ENCODE results near the gene CD72. TPM values are rescaled to one million over a fixed set of nuclear protein-coding genes. Genes with fewer than 3 reads are reported as not detected.

The CD72 gene
- total RNA-seq, 4 donors from 2014 or later = 1.2 to 5.6 (median 2.0) TPM

- peak in 1 of 2 donors; percentile 71 for DNase-seq (ENCODE audit: low spot score in 2 of 2)
- intact Hi-C loops (cut with DNase I; ENCODE audit: low total_unique reads) = no loop called here
- WGBS, 2 donors = 68 to 82% methylated on average over 9 of the region's 9 CpGs
- no peak for TF ChIP-seq CTCF (IDR thresholded peaks at IDR 0.05)
- TF ChIP-seq POLR2A (IDR thresholded peaks at IDR 0.05) = no peak
- H3K4me3 ChIP-seq (ENCODE audit: low read depth, poor library complexity, severe bottlenecking) = no peak overlapping the region
These were observed 18.1 kb upstream of the CD72 start for GRCh38 chr9:35636135-35636876.

- TF ChIP-seq POLR2A (IDR thresholded peaks at IDR 0.05) = no peak
- TF ChIP-seq CTCF (IDR thresholded peaks at IDR 0.05) = no peak
- no peak overlapping the region for H3K4me3 ChIP-seq (ENCODE audit: low read depth, poor library complexity, severe bottlenecking)
- DNase-seq (ENCODE audit: low spot score in 2 of 2) = no peak
- intact Hi-C loops (cut with DNase I; ENCODE audit: low total_unique reads) = no loop called here
These were observed 17.5 kb upstream of the CD72 start for GRCh38 chr9:35635730-35636129.

GRCh38 chr9:35629597-35629996 lies 11.4 kb upstream of the CD72 start:
- TF ChIP-seq CTCF (IDR thresholded peaks at IDR 0.05) (no peak), POLR2A (IDR thresholded peaks at IDR 0.05) (no peak)
- 90 to 91% methylated on average over 5 of the region's 5 CpGs for WGBS, 2 donors
- no peak overlapping the region for H3K4me3 ChIP-seq (ENCODE audit: low read depth, poor library complexity, severe bottlenecking)
- intact Hi-C loops (cut with DNase I; ENCODE audit: low total_unique reads) = no loop called here
- DNase-seq (ENCODE audit: low spot score in 2 of 2) = peak in 1 of 2 donors; percentile 34

GRCh38 chr9:35628389-35628991 lies 10.3 kb upstream of the CD72 start:
- no peak overlapping the region for H3K4me3 ChIP-seq (ENCODE audit: low read depth, poor library complexity, severe bottlenecking)
- intact Hi-C loops (cut with DNase I; ENCODE audit: low total_unique reads) = no loop called here
- 91 to 97% methylated on average over 6 of the region's 6 CpGs for WGBS, 2 donors
- no peak for TF ChIP-seq CTCF (IDR thresholded peaks at IDR 0.05)
- TF ChIP-seq POLR2A (IDR thresholded peaks at IDR 0.05) = no peak
- peak in 1 of 2 donors; percentile 68 for DNase-seq (ENCODE audit: low spot score in 2 of 2)

GRCh38 chr9:35627575-35627974 lies 9.4 kb upstream of the CD72 start:
- H3K4me3 ChIP-seq (ENCODE audit: low read depth, poor library complexity, severe bottlenecking) = no peak overlapping the region
- intact Hi-C loops (cut with DNase I; ENCODE audit: low total_unique reads) = no loop called here
- TF ChIP-seq CTCF (IDR thresholded peaks at IDR 0.05) (no peak), POLR2A (IDR thresholded peaks at IDR 0.05) (no peak)
- DNase-seq (ENCODE audit: low spot score in 2 of 2) = no peak
- 77 to 90% methylated on average over 2 of the region's 2 CpGs for WGBS, 2 donors

Data from lower leg skin (tissue), 4 donors.